CD4-positive, alpha-beta T cell treated with Interleukin-6 for 4 hours (primary cell): Measurements from ENCODE around the gene NPC2.
"Not testable (repeated sequence)": the region's sequence is repeated elsewhere in the genome, so short reads cannot be mapped to it uniquely, and the experiment has no call there.

Experiments used
- DNase-seq: peaks from one replicate; pipeline ENCODE4 v3.0.0-alpha.2; 2020; ENCODE audit warnings: mixed read lengths

Gene NPC2

GRCh38 chr14:74492776-74493342 is at the start of gene NPC2:
TSS of gene NPC2 (minus strand) at chr14:74493305. CDS start at chr14:74493274, 31 bp downstream.
- no peak for DNase-seq

GRCh38 chr14:74542056-74542685 is 49.1 kb upstream of the NPC2 start:
- no peak for DNase-seq

GRCh38 chr14:74541225-74541624 is 48.1 kb upstream of the NPC2 start:
- no peak for DNase-seq

GRCh38 chr14:74539503-74539902 is 46.4 kb upstream of the NPC2 start:
- no peak for DNase-seq

- no peak for DNase-seq
Observed at GRCh38 chr14:74538411-74539391, 45.6 kb upstream of the NPC2 start.

GRCh38 chr14:74536336-74536735 is 43.2 kb upstream of the NPC2 start:
- not testable (repeated sequence) for DNase-seq

GRCh38 chr14:74535756-74536325 is 42.7 kb upstream of the NPC2 start:
- DNase-seq: no peak

GRCh38 chr14:74533576-74533975 is 40.5 kb upstream of the NPC2 start:
- no peak for DNase-seq

- DNase-seq: no peak
Observed at GRCh38 chr14:74532246-74532645, 39.1 kb upstream of the NPC2 start.

GRCh38 chr14:74531467-74531866 is 38.4 kb upstream of the NPC2 start:
- no peak for DNase-seq

- DNase-seq: no peak
Observed at GRCh38 chr14:74531006-74531405, 37.9 kb upstream of the NPC2 start.

GRCh38 chr14:74528886-74529285 is 35.8 kb upstream of the NPC2 start:
- no peak for DNase-seq

GRCh38 chr14:74528406-74528805 is 35.3 kb upstream of the NPC2 start:
- DNase-seq: no peak

GRCh38 chr14:74527736-74528280 is 34.7 kb upstream of the NPC2 start:
- no peak for DNase-seq

GRCh38 chr14:74526854-74527585 is 33.9 kb upstream of the NPC2 start:
- DNase-seq: peak; percentile 18

GRCh38 chr14:74525361-74525851 is 32.3 kb upstream of the NPC2 start:
- DNase-seq: no peak

- DNase-seq: no peak
Observed at GRCh38 chr14:74524812-74525135, 31.7 kb upstream of the NPC2 start.

GRCh38 chr14:74524076-74524811 is 31.1 kb upstream of the NPC2 start:
- DNase-seq: no peak

- no peak for DNase-seq
Observed at GRCh38 chr14:74522740-74523139, 29.6 kb upstream of the NPC2 start.

- DNase-seq: no peak
Observed at GRCh38 chr14:74521756-74522155, 28.7 kb upstream of the NPC2 start.

GRCh38 chr14:74519316-74520074 is 26.4 kb upstream of the NPC2 start:
- no peak for DNase-seq
